Fibroblast of villous mesenchyme (primary cell): Measurements from ENCODE around the gene ISOC2. TPM values are rescaled to one million over a fixed set of nuclear protein-coding genes. Genes with fewer than 3 reads are reported as not detected.

Experiments
- DNase-seq: peaks from one replicate; pipeline ENCODE4 v3.0.0-alpha.2; 2010; ENCODE audit warnings: low read depth
- H3K4me3 ChIP-seq: 2 replicates; pipeline ENCODE4 v1.5.1; 2011; ENCODE audit warnings: low read depth, mild to moderate bottlenecking, low read length
- total RNA-seq: library from RNA; depleted of rRNA; stranded (reverse); fragments of >200 nt; gene quantifications from 2 replicates; pipeline ENCODE4 v1.2.3, GENCODE V29; 2012
- TF ChIP-seq, protein P1 (sequence below): IDR thresholded peaks from 2 replicates; pipeline ENCODE4 v1.5.1; 2012; ENCODE audit warnings: low read depth, mild to moderate bottlenecking, low read length; ENCODE audit not compliant: insufficient read depth

Gene ISOC2
- total RNA-seq, 1 donor = 57.9 TPM

DNA sequence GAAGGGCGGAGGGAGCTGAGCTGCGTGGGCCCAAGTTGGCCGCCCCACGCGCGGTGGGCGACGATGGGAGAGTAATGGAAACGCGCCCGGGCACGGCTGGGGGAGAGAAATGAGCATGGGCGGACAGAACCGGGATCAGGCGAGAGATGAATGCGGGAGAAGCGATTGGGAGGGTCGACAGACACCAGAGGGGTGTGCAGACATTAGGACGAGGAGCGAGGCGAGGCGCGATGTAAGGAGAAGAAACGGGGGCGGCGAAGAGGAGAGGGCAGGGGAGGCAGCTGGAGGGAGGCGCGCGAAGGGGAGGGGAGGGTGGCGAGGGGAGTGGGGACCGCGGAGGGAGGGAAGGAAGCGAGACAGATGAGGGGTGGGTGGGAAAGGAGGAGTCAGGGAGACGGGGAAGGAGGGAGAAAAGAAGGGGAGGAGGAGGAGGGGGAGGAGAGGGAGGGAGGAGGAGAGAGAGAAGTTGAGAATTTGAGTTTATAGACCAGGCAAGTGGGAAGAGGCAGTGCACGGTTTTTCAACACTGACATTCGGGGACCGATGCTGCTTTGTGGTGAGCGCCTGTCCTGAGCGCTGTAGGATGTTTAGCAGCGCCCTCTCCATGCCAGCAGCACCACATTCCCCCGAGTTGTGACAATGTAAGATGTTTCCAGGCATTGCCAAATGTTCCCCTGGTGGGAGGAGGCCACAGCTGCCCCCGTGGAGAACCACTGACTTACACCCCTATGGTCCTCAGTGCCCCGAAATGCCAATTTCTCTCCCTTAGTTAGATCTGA, 18.2 kb downstream of the ISOC2 start, which contains the start of gene SHISA7:
Gene SHISA7 (minus strand): TSS at position 256 of the 779 bp plus-strand sequence. CDS start 437 bp downstream, outside the sequence.
- no peak within 1 kb of the TSS for H3K4me3 ChIP-seq
- TF ChIP-seq, protein P1, sequence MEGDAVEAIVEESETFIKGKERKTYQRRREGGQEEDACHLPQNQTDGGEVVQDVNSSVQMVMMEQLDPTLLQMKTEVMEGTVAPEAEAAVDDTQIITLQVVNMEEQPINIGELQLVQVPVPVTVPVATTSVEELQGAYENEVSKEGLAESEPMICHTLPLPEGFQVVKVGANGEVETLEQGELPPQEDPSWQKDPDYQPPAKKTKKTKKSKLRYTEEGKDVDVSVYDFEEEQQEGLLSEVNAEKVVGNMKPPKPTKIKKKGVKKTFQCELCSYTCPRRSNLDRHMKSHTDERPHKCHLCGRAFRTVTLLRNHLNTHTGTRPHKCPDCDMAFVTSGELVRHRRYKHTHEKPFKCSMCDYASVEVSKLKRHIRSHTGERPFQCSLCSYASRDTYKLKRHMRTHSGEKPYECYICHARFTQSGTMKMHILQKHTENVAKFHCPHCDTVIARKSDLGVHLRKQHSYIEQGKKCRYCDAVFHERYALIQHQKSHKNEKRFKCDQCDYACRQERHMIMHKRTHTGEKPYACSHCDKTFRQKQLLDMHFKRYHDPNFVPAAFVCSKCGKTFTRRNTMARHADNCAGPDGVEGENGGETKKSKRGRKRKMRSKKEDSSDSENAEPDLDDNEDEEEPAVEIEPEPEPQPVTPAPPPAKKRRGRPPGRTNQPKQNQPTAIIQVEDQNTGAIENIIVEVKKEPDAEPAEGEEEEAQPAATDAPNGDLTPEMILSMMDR = no peak
- no peak for DNase-seq

DNA sequence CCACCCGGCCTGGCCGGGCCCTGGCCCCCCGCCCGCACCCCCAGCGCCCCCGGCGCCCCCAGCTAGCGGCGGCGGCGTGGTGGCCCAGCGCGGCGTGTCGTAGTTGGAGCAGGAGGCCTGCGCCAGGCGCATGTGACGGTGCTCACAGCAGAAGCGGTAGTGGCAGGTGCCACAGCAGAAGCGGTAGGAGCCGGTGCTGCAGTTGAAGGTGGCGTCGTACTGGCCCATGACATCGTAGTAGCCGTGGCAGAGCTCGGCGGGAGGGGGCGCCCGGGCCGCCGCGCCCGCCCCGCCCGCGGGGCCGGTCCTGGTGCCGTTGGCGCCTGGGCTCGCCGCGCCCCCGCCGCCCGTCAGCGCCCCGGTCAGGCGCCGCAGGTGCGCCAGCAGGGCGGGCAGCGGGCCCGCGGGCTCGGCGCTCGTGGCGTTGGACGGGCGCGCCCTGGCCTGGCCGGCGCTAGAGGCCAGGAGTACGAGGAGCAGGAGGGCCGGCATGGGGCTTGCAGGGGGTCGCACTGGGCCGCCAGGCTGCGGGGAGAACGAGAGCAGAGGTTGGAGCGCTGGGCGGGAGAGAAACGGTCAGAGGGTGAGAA, 19.0 kb downstream of the ISOC2 start:
- DNase-seq = no peak
- H3K4me3 ChIP-seq = no peak overlapping the region
- TF ChIP-seq, protein P1 = no peak

DNA sequence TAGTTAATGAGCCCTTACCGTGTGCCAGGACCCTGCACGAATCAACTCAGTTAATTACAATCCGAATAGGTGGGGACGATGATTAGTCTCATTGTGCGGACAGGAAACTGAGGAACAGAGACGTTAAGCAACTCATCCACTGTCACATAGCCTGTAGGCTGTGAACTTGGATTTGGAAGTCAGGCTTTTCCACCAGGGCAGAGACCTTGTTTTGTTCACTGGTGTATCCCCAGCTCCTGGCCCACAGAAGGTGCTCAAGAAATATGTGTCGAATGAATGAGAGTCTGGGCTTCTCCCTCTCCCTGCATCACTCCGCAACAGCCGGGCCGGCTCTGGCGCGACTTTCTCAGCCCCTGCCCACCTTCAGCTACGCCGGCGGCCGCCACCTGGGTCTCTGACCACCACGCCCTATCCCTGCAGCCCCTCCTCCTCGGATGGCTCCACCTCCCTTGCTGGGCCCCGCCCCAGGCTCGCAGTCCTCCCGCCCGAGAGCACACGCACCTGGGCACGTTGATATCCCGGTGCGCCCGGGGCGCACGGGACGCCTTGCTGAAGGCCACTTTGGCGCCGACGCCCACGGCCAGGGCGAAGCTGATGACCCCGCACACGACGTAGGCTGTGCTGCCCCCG, 19.6 kb downstream of the ISOC2 start:
- DNase-seq = no peak
- H3K4me3 ChIP-seq = no peak overlapping the region

GRCh38 chr19:55441319-55441691, 20.1 kb downstream of the ISOC2 start:
- DNase-seq = no peak
- TF ChIP-seq, protein P1 = no peak

More for the DNA sequence above, 19.6 kb downstream of the ISOC2 start:
- TF ChIP-seq, protein P1 = no peak

DNA sequence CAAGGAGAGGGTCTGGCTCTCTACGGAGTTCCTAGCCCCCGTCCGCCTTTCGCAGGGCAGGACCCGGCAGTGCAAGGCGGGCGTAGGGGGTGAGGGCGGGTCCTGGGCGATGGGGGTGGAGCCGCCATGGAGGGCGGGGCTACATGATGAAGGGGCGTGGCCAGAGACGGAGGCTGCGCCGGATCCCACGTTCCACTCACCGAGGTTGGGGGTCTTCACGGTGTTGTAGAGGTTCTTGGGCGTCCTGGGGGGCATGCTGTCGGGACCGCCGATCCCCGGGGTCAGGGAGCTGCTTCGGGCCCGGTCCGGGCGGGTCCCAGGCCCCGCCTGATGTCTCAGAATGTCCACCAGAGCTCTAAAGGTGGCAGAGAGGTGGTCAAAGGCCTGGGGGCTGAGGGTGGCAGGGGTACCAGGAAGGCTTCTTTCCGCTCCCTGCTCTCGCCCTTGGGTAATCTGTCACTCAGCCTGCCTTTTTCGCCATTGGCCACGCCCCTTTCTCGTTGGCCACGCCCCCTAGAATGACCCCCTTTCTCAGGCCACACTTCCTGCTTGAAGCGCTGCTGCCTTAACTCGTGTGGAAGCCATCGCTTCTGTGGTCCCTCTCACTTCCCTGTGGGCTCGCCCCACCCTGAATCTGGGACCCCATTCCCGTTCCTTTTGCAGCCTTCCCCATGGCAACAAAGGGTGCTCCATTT, 20.9 kb downstream of the ISOC2 start:
- TF ChIP-seq, protein P1 = no peak
- H3K4me3 ChIP-seq = no peak overlapping the region
- DNase-seq = no peak

More at GRCh38 chr19:55441319-55441691, 20.1 kb downstream of the ISOC2 start:
- H3K4me3 ChIP-seq = no peak overlapping the region

- DNase-seq = no peak
- TF ChIP-seq, protein P1 = no peak
- no peak overlapping the region for H3K4me3 ChIP-seq
Observed at GRCh38 chr19:55439052-55439451, 22.4 kb downstream of the ISOC2 start.
